Left lobe of liver (tissue), 2 donors: Measurements from ENCODE around the gene HRK. TPM values are rescaled to one million over a fixed set of nuclear protein-coding genes. Genes with fewer than 3 reads are reported as not detected.
"Not testable (repeated sequence)": the region's sequence is repeated elsewhere in the genome, so short reads cannot be mapped to it uniquely, and the experiment has no call there.

Experiments
- ATAC-seq: fragments of 200-7000 bp; cut with Tn5 transposase; one replicate; pipeline ENCODE4 v1.9.1; 2020; ENCODE audit warnings: mild to moderate bottlenecking, moderate library complexity
- DNase-seq: peaks from one replicate; pipeline ENCODE4 v3.0.0-alpha.2; 2020; ENCODE audit warnings: low spot score
- total RNA-seq: library from RNA; stranded (reverse); gene quantifications from one replicate; pipeline ENCODE4 v1.2.1, GENCODE V29; 2021
- donor health status: DM: no; HTN: no; CAD: no; lungs with moderate emphysema.
- donor health status: DM: no; HTN: yes; CAD: no.

The HRK gene
- total RNA-seq, 1 donor from 2014 or later: not detected

GRCh38 chr12:116827432-116827831, 53.8 kb downstream of the HRK start:
- ATAC-seq (no peak), DNase-seq (no peak)

DNA sequence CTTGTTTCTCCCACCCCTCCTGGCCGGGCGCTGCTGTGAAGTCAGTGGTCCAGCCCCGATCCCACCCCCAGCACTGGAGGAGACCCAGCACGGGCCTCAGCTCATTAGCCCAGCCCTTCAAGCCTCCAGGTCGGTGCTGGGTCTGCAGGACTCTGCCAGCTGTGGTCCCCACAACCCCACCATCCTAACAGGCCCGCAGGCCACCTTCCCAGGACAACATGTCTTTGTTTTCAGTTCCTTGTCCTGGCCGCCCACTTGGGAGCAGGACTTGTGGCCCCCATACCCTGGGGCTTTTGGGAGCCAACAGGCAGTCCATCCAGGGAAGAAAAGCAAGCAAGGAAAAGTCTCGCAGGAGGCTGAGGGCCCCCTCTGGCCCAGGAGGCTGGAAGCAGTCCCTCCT, 60.0 kb downstream of the HRK start:
- DNase-seq (no peak), ATAC-seq (no peak)

DNA sequence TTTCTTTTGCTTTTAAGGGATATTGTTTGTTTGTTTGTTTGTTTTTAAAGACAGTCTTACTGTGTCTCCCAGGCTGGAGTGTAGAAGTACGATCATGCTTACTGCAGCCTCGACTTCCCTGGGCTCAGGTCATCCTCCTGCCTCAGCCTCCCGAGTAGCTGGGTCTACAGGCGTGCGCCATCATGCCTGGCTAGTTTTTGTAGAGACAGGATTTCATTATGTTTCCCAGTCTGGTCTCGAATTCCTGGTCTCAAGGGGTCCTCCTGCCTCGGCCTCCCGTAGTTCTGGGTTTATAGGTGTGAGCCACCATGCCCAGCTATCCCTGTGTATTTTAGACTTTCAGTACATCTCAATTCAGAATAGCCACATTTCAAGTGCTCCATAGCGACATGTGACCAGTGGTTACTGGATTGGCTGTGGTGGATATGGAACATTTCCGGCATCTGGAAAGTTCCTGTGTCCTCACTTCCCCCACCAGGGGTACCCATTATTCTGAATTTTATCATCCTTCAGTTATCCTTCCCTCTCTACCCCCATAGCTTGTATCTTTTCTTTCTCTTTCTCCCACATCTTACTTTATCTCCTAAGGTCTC, 61.1 kb downstream of the HRK start:
- DNase-seq: no peak
- no peak for ATAC-seq

- ATAC-seq (peak; percentile 93), DNase-seq (peak; percentile 86)
These were observed 62.1 kb downstream of the HRK start for GRCh38 chr12:116818948-116819832.

DNA sequence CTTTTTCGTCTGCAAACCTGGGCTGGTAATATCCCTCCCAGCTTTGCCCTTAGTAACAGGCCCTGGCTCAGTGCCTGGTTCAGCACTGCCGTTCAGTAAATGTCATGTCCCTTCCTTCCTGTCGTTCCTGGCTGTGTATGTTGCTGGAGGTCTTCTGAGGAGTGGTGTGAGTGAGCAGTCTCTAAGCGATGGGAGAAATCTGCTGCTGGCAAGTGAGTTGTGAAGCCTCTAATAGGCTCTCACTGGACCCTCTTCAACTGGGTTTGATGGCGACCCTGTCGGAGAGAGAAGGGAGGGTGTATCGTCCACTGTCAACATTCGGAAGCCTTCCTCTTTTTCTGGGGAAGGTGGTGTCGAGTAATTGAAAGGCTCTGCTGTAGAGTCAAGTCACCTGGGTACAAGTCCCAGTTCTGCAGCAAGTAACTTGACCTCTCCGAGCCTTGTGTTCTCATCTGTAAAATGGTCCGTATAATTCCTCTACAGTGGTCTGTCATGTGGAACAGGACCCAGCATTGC, 62.8 kb downstream of the HRK start:
- peak; percentile 28 for ATAC-seq
- DNase-seq: no peak

DNA sequence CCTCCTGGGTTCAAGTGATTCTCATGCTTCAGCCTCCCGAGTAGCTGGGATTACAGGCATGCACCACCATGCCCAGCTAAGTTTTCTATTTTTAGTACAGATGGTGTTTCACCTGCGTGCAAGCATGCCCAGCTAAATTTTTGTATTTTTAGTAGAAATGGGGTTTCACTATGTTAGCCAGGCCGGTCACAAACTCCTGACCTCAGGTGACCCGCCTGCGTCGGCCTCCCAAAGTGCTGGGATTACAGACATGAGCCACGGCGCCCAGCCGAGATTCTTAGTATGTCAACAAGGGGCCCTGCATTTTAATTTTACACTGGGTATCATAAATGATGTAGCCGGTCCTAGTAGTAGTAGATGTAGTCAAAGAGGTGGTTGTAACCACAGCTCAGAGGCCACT, 66.5 kb downstream of the HRK start:
- ATAC-seq, DNase-seq: not testable (repeated sequence)

DNA sequence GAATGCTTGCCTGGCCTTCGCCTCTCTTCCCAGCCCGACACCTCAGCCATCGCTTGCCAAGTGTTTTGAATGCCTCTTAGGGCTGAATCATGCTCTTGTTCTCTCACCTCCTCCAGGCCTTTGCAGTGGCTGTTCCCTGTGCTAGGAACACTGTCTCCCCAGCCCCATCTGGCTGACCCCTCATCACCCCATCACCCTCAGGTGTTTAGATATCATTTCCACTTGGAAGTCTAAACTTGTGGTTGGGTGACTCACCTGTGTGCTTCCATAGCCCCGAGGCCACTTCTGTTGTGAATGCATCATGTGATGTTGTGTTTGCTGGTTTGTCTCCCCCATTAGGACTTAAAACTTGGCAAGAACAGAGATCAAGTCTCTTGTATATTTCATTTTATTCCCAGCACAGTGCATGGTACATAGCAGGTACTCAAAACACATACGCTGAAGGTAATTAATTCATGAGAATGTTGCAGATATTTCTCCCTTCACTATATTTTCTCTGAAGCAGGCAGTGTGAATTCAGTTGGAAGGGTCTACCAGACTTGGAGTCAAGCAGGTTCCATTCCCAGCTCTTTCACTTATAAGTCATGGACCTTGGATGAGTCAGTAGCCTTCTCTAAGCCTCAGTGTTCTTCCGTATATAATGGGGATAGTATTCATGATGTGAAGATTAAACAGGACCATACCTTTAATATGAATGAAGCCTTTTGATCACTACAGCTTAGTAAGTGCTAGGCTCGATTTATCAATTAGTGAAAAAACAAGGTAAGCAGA, 67.8 kb downstream of the HRK start:
- no peak for ATAC-seq

DNA sequence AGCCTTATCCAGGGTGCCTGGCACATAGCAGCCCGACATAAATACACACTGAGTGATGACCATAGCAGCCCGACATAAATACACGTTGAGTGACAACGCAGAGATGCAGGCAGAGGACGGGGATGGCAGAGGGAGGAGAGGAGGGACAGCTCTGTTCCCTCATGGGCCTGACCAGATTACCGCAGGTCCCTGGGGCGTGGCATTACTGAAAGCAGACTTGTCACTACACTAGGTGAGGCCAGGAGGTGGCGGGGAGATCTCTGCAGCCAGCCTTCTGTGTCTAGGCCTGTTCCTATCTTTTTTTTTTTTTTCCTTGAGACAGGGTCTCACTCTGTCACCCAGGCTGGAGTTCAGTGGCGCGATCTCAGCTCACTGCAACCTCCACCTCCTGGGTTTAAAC, 69.0 kb downstream of the HRK start:
- no peak for ATAC-seq

More for the DNA sequence above, 67.8 kb downstream of the HRK start:
- no peak for DNase-seq

DNA sequence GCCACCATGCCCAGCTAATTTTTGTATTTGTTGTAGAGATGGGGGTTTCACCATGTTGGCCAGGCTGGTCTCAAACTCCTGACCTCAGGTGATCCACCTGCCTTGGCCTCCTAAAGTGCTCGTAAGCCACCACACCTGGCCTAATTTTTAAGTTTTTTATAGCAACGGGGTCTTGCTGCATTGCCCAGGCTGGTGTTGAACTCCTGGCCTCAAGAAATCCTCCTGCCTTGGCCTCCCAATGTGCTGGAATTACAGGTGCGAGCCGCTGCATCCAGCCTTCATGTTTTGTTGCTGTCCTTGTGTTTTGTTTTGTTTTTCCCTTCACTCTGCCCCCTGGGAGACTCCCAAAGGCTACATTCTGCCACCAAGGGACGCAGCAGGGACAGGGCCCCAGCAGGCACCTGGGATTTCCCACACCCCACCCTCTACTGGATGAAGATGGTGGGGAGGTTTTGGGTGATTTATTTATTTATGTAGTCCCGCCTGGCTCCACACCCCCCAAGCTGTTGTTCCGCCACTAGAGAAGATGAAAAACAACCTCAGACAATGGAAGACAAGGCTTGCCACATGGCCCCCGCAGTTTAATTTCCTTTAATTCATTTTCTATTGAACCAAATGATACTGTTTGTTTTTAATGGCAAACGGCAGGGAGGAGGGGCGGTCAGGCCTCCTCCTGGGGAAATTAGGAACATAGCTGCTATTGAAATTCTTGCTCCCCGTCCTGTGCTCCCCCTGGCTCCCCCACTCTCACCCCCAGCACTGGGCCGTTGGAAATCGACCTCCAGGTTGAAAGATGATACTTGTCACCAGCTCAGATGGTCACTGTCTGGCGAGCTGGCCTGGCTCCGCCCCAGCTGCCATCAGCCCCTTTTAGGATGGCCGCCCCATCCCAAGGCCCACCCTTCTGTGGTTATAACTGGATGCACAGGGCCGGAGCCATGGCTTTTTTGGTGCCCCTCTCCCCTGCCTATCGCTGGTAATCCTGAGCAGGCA, 72.8 kb downstream of the HRK start:
- no peak for ATAC-seq
- no peak for DNase-seq

More for the DNA sequence above, 69.0 kb downstream of the HRK start:
- no peak for DNase-seq

DNA sequence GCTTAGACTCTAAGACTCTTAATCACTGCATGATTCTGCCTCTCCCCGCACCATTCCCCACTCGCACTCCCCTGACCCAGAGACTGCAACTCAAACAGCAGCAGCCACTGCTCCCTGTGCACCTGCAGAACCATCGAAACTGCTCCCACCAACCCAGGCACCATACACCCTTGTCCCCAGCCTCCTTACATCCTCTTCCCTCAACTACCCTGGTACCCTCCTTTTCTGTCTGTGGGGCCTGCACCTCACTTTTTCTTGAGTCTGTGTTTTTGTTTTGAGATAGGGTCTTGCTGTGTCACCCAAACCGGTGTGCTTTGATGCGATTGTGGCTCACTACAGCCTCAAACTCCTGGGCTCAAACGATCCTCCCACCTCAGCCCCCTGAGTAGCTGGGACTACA, 73.7 kb downstream of the HRK start:
- ATAC-seq (no peak), DNase-seq (no peak)

- DNase-seq: no peak
These were observed 74.3 kb downstream of the HRK start for GRCh38 chr12:116806845-116807440.

More at GRCh38 chr12:116806845-116807440, 74.3 kb downstream of the HRK start:
- no peak for ATAC-seq

Other genes with a start within 250 kb of the HRK start
- 6.8 TPM for gene SPRING1, start 143.4 kb downstream of the HRK start, total RNA-seq
- 0.40 TPM for gene RNFT2, start 143.1 kb downstream of the HRK start, total RNA-seq
- gene FBXW8, start 29.5 kb upstream of the HRK start, total RNA-seq: 6.1 TPM
- 3.1 TPM for gene TESC, start 218.0 kb upstream of the HRK start, total RNA-seq